CD4-positive, alpha-beta T cell treated with Interleukin-10 for 1 hour (primary cell): ENCODE results near the gene NTN3.

ENCODE experiments used
- DNase-seq: peaks from one replicate; pipeline ENCODE4 v3.0.0-alpha.2; 2020

Gene NTN3

DNA sequence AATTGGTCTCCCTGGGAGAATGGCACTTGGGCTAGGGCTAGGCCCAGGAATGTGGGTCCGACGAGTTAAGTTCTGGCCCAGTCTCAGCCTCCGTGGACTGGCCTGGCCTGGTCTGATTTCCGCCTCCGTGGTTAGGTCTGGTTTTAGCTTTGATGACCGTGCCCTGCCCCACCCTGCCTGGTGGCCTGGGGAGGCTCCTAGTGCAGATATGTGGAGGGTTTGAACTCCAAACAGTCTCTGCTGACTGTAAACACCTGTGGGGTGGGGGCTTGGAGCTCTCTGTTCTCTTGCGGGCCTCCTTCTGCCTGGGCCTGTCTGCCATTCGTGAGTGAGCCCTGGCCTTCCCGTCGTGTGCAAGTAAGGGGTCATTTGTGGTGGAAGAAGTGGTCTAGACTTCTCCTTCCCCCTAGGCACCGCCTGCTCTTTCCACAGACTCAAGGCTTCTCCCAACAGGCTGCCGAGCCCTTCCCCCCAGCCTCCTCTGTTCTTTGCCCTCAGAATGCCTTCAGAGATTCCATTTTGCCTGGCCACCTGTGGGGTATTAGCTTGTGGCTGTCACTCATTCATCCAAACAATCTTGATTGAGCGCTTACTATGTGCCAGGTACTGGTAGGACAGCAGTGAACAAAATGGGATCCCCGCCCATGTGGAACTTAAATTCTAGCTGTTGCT is 44.2 kb downstream of the NTN3 start:
- DNase-seq = no peak

DNA sequence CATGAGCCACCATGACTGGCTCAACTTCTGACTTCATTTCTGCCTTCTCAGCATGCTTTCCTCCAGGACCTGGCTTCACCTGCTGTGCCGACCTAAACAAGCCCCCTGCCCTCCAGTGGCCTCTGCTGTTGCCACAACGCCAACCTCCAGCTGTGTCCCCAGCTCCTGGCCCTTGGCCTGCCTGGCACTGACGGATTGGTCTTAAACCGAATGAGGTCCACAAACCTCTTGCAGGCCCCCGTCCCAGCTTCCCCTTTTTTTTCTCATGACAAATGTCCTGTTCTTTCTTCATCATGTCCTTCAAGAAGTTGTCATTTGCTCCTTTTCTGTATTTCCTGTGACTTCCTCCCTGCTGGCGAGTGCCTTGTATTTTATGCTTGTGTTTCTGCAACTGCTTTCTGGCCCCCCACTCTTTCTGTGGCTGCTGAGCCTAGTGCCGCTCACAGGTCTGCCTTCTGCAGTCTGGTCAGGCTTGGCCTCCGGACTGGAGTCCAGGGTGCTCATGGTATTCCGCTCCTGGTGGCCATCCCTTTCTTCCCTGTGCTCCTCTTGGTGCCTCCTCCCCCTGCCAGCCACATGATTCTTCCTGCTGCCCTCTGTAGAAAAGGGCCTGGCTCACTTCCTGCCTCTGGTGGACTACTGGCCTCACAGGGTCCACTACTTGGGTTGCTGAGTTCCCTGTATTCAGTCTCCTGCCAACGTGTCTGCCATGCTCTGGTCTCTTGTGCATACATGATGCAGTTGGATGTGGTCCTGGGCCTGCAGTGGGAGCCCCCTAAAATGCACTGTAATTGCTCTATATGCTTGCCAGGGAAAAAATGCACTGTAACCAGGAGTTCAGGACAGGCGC is 45.5 kb downstream of the NTN3 start:
- DNase-seq = no peak

DNA sequence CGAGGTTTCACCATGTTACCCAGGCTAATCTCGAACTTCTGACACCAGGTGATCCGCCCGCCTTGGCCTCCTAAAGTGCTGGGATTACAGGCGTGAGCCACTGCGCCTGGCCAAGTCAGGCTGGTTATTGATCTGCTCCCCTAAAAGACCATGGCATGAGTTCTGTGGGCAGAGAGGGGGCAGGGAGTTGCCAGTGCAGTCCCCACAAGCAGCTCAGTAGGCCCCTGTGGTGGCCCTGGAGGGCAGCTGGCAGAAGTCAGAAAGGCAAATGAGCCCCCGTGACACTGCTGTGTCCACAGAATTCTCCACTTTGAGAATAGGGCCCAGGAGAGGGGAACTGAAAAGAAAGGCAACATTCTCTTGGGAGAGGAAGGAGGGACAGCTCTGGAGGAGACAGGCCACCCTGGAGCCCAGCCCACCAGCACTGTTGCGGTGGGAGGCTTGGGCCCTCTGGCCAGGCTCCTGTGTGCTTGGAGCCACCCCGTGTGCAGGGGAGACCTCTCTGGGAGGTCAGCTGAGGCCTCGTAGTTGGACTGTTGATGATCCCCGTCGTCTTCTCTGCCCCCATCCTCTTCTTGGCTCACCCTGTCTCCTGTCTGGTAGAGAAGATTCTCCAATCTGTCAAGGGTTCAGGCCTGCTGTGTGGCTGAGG is 47.0 kb downstream of the NTN3 start:
- no peak for DNase-seq

DNA sequence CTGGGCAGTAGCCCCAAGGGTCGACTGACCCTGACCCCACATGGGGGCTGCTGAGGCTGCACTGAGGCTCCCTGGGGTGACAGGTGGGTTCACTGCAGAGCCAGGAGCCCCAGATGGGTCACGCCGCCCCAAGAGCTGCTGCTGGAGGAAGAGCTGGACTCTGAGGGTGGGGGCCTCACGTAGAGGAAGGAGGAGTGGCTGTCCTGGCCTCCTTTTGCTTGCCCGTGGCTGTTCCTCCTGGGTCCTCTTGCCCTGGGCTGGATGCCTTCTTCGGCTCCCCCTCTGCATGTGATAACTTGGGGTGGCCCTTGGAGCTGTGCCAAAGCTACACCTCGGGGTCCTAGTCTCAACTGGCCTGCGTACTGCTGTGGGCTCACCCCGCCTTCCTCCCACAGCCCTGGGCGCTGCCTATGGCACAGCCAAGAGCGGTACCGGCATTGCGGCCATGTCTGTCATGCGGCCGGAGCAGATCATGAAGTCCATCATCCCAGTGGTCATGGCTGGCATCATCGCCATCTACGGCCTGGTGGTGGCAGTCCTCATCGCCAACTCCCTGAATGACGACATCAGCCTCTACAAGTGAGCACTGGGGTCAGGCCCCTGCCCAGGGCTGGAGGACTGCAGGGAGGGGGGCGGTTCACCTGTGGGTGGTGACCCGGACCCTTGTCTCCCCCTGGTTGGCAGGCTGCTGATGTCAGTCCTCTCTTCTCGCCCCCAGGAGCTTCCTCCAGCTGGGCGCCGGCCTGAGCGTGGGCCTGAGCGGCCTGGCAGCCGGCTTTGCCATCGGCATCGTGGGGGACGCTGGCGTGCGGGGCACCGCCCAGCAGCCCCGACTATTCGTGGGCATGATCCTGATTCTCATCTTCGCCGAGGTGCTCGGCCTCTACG is 48.0 kb downstream of the NTN3 start:
- no peak for DNase-seq

DNA sequence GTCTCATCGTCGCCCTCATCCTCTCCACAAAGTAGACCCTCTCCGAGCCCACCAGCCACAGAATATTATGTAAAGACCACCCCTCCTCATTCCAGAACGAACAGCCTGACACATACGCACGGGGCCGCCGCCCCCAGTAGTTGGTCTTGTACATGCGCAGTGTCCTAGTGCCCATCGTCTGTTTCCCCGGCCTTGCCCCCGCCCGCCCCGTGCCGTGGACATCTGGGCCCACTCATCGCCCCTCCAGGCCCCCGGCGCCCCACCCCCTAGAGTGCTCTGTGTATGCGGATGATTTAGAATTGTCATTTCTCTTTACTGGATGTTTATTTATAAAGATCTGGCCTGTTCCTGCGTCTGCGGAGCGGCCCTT is 48.6 kb downstream of the NTN3 start:
- DNase-seq = no peak

DNA sequence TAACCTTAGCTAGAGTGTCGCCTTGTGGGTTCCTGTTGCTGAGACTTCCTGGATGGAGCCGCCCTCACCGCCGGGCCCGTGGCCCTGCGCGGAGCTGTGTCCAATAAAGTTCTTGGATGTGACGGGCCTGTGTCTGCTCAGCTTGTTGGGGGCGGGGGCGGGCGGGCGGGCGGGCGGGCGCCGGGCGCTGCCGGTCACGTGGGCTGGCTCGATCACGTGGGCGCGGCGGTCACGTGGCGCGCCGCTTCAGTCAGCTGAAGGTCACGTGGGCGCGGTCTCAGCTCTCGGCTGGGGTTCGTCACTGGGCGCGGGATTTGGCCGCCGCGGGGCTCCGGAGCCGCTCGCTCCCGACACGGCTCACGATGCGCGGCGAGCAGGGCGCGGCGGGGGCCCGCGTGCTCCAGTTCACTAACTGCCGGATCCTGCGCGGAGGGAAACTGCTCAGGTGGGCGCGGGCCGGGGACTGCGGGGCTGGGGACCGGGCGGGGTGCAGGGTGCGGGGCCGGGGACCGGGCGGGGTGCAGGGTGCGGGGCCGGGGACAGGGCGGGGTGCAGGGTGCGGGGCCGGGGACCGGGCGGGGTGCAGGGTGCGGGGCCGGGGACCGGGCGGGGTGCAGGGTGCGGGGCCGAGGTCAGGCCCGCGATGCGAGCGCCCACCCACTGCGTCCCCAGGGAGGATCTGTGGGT is 49.1 kb downstream of the NTN3 start, which contains the start of gene AMDHD2:
Gene AMDHD2 (plus strand): TSS at position 275 of the 687 bp plus-strand sequence. CDS start 88 bp downstream, at position 363.
- DNase-seq = peak; percentile 91

DNA sequence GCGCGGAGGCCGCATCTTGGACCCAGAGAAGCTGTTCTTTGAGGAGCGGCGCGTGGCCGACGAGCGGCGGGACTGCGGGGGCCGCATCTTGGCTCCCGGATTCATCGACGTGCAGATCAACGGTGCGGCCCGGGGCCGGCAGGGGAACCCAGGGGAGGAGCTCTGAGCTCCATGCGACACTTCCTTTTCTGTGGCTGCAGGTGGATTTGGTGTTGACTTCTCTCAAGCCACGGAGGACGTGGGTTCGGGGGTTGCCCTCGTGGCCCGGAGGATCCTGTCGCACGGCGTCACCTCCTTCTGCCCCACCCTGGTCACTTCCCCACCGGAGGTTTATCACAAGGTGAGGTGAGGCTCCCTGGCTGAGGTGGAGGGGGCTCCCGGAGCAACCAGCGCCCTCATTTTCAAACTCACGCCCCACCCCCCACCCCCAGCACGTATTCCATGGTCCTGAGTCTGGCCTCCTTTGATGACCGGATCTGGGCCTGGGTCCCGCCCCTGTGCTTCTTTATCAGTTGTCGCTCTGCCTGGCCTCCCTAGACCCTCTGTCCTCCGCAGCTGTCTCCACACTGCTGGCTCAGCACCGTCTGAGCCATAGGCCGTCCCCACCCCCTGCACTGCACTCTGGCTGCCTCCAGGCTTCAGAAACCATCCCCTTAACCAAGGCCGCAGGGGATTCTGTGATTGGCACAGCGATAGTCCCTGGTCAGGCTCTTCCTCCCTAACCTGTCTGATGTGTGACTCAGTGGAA is 49.9 kb downstream of the NTN3 start:
- peak; percentile 86 for DNase-seq
